LNCaP clone FGC (cell line): ENCODE measurements around the gene GALNT10.

Source experiments
- DNase-seq: peaks from one replicate; pipeline ENCODE4 v3.0.0-alpha.2; 2011; ENCODE audit warnings: low read depth
- H3K4me3 ChIP-seq: 2 replicates; pipeline ENCODE4 v1.5.1; 2011; ENCODE audit warnings: mild to moderate bottlenecking, low read depth, low read length, control low read depth
- TF ChIP-seq, protein P1 (sequence below): IDR thresholded peaks from 2 replicates; pipeline ENCODE4 v1.5.1; 2012; ENCODE audit warnings: mild to moderate bottlenecking; ENCODE audit not compliant: control insufficient read depth, insufficient read depth; ENCODE audit errors: extremely low read depth

The GALNT10 gene

DNA sequence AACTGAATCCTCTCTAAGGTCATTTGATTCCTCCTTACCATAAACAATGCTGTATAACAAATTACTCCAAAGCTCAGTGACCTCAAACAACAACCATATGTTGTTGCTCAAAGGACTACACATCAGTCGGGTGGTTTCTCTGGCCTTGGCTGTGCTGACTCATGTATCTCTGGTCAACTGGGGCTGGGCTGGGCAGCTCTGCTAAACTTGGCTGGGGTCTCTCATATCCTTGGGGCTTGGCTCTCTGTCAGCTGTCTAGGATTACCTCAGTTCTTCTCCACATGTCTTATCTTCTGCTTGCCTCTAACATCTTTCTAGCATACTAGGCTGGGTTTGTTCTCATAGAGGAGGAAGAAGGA is 86.4 kb downstream of the GALNT10 start:
- no peak for DNase-seq

DNA sequence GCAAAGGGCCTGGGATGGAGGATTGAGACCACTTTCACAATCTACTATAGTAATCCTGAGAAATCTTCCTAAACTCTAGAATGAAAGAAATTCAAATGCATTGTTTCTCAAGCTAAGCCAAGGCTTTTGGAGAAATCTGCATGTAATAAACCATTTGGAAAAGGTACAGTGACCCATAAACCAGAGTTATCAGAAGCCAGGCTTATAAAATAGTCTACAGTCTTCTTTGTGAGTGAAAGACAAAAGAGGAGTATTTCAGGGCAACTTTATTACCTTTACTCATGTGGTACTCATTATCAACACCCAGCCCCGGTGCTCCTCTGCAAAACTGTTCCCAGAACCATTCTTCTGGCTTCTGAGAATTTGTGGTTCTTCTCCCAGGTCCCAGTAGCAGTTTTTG is 87.0 kb downstream of the GALNT10 start:
- TF ChIP-seq, protein P1, sequence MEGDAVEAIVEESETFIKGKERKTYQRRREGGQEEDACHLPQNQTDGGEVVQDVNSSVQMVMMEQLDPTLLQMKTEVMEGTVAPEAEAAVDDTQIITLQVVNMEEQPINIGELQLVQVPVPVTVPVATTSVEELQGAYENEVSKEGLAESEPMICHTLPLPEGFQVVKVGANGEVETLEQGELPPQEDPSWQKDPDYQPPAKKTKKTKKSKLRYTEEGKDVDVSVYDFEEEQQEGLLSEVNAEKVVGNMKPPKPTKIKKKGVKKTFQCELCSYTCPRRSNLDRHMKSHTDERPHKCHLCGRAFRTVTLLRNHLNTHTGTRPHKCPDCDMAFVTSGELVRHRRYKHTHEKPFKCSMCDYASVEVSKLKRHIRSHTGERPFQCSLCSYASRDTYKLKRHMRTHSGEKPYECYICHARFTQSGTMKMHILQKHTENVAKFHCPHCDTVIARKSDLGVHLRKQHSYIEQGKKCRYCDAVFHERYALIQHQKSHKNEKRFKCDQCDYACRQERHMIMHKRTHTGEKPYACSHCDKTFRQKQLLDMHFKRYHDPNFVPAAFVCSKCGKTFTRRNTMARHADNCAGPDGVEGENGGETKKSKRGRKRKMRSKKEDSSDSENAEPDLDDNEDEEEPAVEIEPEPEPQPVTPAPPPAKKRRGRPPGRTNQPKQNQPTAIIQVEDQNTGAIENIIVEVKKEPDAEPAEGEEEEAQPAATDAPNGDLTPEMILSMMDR: no peak
- no peak for DNase-seq
- H3K4me3 ChIP-seq: no peak overlapping the region

More for the DNA sequence above, 86.4 kb downstream of the GALNT10 start:
- TF ChIP-seq, protein P1: no peak
- no peak overlapping the region for H3K4me3 ChIP-seq

- TF ChIP-seq, protein P1: no peak
- no peak overlapping the region for H3K4me3 ChIP-seq
- DNase-seq: no peak
These were observed 87.7 kb downstream of the GALNT10 start for GRCh38 chr5:154278186-154278585.

DNA sequence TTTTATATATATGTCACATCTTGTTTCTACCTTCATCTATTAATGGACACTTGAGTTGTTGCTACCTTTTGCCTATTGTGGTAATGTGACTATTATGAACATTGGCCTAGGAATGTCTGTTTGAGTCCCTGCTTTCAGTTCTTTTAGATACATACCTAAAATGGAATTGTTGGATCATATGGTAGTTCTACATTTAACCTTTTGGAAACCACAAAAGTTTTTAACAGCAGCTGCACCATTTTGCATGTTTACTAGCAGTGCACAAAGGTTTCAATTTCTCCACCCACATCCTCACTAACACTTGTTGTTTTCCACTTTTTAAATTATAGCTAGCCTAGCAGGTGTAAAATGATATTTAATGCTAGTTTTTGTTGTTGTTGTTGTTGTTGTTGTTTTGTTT is 88.4 kb downstream of the GALNT10 start:
- H3K4me3 ChIP-seq: no peak overlapping the region
- TF ChIP-seq, protein P1: no peak
- DNase-seq: no peak

DNA sequence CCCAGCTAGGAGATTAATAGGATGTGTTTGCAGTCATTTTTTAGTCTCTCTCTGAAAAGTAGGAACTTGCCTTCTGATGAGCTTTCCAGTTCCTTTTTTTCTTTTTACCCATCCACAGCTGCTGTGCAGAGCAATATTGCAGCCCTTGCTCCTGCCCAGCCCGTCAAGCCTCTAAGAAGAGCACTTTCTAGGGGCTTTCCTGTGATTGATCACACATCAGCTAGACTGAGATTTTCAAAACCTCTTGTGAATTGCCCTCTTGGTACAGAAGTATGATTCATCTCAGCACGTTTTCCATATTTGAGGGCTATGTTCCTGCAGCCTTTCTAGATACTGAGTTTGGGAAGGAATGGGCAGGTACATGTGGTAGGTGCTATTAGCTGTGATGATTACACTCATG is 93.9 kb downstream of the GALNT10 start:
- TF ChIP-seq, protein P1: no peak
- DNase-seq: no peak
- no peak overlapping the region for H3K4me3 ChIP-seq

- no peak overlapping the region for H3K4me3 ChIP-seq
- no peak for DNase-seq
- TF ChIP-seq, protein P1: no peak
These were observed 95.3 kb downstream of the GALNT10 start for GRCh38 chr5:154285661-154286408.

- TF ChIP-seq, protein P1: no peak
- no peak for DNase-seq
- H3K4me3 ChIP-seq: no peak overlapping the region
These were observed 96.0 kb downstream of the GALNT10 start for GRCh38 chr5:154286557-154286956.
